Measurements from ENCODE around the gene AATF. TPM values are rescaled to one million over a fixed set of nuclear protein-coding genes. Genes with fewer than 3 reads are reported as not detected.

The AATF gene
- total RNA-seq, 1 donor from 2014 or later: 22.5 TPM

- Mint-ChIP-seq H3K36me3 (ENCODE audit: unreplicated experiment) (no peaks in the 10 kb centered on the region), H3K4me3 (ENCODE audit: unreplicated experiment) (no peak overlapping the region)
Measured at GRCh38 chr17:37088913-37089312, 140.2 kb downstream of the AATF start.

GRCh38 chr17:37089956-37090355 lies 141.2 kb downstream of the AATF start:
- Mint-ChIP-seq H3K36me3 (ENCODE audit: unreplicated experiment) (no peaks in the 10 kb centered on the region), H3K4me1 (ENCODE audit: low read depth, unreplicated experiment) (peaks cover 13% of the 10 kb centered on the region), H3K4me3 (ENCODE audit: unreplicated experiment) (no peak overlapping the region), H3K27me3 (ENCODE audit: unreplicated experiment) (no peaks in the 10 kb centered on the region), H3K27ac (ENCODE audit: unreplicated experiment) (no peak overlapping the region), H3K9me3 (ENCODE audit: unreplicated experiment) (peaks cover 2% of the 10 kb centered on the region)
- DNase-seq: no peak
- no peak for TF ChIP-seq CTCF (IDR thresholded peaks at IDR 0.05; ENCODE audit: partially characterized antibody, unreplicated experiment)

More at GRCh38 chr17:37088913-37089312, 140.2 kb downstream of the AATF start:
- DNase-seq: no peak
- Mint-ChIP-seq H3K27me3 (ENCODE audit: unreplicated experiment) (no peaks in the 10 kb centered on the region), H3K9me3 (ENCODE audit: unreplicated experiment) (peaks cover 2% of the 10 kb centered on the region), H3K27ac (ENCODE audit: unreplicated experiment) (no peak overlapping the region), H3K4me1 (ENCODE audit: low read depth, unreplicated experiment) (peaks cover 9% of the 10 kb centered on the region)
- no peak for TF ChIP-seq CTCF (IDR thresholded peaks at IDR 0.05; ENCODE audit: partially characterized antibody, unreplicated experiment)

- no peaks in the 10 kb centered on the region for H3K36me3 Mint-ChIP-seq (ENCODE audit: unreplicated experiment)
- no peak for DNase-seq
Measured at GRCh38 chr17:37090941-37091340, 142.2 kb downstream of the AATF start.

GRCh38 chr17:37092071-37092470 lies 143.3 kb downstream of the AATF start:
- Mint-ChIP-seq H3K27ac (ENCODE audit: unreplicated experiment) (no peak overlapping the region), H3K4me1 (ENCODE audit: low read depth, unreplicated experiment) (peaks cover 14% of the 10 kb centered on the region), H3K27me3 (ENCODE audit: unreplicated experiment) (no peaks in the 10 kb centered on the region), H3K9me3 (ENCODE audit: unreplicated experiment) (peaks cover 2% of the 10 kb centered on the region), H3K36me3 (ENCODE audit: unreplicated experiment) (peaks cover 6% of the 10 kb centered on the region), H3K4me3 (ENCODE audit: unreplicated experiment) (no peak overlapping the region)
- TF ChIP-seq CTCF (IDR thresholded peaks at IDR 0.05; ENCODE audit: partially characterized antibody, unreplicated experiment): no peak
- DNase-seq: no peak

More at GRCh38 chr17:37090941-37091340, 142.2 kb downstream of the AATF start:
- Mint-ChIP-seq H3K27me3 (ENCODE audit: unreplicated experiment) (no peaks in the 10 kb centered on the region), H3K27ac (ENCODE audit: unreplicated experiment) (no peak overlapping the region), H3K9me3 (ENCODE audit: unreplicated experiment) (peaks cover 2% of the 10 kb centered on the region), H3K4me1 (ENCODE audit: low read depth, unreplicated experiment) (peaks cover 14% of the 10 kb centered on the region), H3K4me3 (ENCODE audit: unreplicated experiment) (no peak overlapping the region)
- TF ChIP-seq CTCF (IDR thresholded peaks at IDR 0.05; ENCODE audit: partially characterized antibody, unreplicated experiment): no peak

- Mint-ChIP-seq H3K4me3 (ENCODE audit: unreplicated experiment) (no peak overlapping the region), H3K9me3 (ENCODE audit: unreplicated experiment) (peaks cover 2% of the 10 kb centered on the region), H3K36me3 (ENCODE audit: unreplicated experiment) (peaks cover 6% of the 10 kb centered on the region), H3K27ac (ENCODE audit: unreplicated experiment) (no peak overlapping the region), H3K4me1 (ENCODE audit: low read depth, unreplicated experiment) (peaks cover 15% of the 10 kb centered on the region), H3K27me3 (ENCODE audit: unreplicated experiment) (no peaks in the 10 kb centered on the region)
- TF ChIP-seq CTCF (IDR thresholded peaks at IDR 0.05; ENCODE audit: partially characterized antibody, unreplicated experiment): no peak
- DNase-seq: no peak
Measured at GRCh38 chr17:37092701-37093100, 143.9 kb downstream of the AATF start.
